Measurements from ENCODE around the gene CDK5.

Gene CDK5

GRCh38 chr7:151068069-151068773 lies 10.5 kb upstream of the CDK5 start:
- Histone ChIP-seq H3K4me2 (ENCODE audit: low read length) (peak overlapping the region; percentile 38), H3K79me1 (ENCODE audit: low read length) (peaks cover 10% of the 10 kb centered on the region), H3K4me3 (ENCODE audit: low read depth, low read length) (no peak overlapping the region), H2BK120ac (ENCODE audit: insufficient read depth, low read length, poor library complexity) (peak overlapping the region; percentile 41), H3K36me3 (ENCODE audit: control insufficient read depth in 1 of 2, insufficient read depth in 2 of 2, low read length in 2 of 2) (peaks cover 82 to 84% of the 10 kb centered on the region in 2 experiments), H2BK12ac (ENCODE audit: low read length) (no peak overlapping the region), H2AK5ac (ENCODE audit: low read length) (no peak overlapping the region), H3K27me3 (ENCODE audit: insufficient read depth, low read length) (no peaks in the 10 kb centered on the region), H3K23ac (ENCODE audit: low read length) (no peak overlapping the region), H2BK5ac (ENCODE audit: low read depth, low read length, poor library complexity) (peak overlapping the region; percentile 16), H3K9ac (ENCODE audit: low read length) (no peak overlapping the region), H3K14ac (ENCODE audit: low read length) (no peak overlapping the region), H4K91ac (ENCODE audit: low read depth, low read length) (no peak overlapping the region), H3K9me3 (ENCODE audit: insufficient read depth, low read depth, low read length) (no peaks in the 10 kb centered on the region), H4K12ac (ENCODE audit: low read depth, low read length) (no peak overlapping the region), H3K79me2 (ENCODE audit: control insufficient read depth, insufficient read depth, low read length, poor library complexity) (no peaks in the 10 kb centered on the region), H2AFZ (ENCODE audit: insufficient read depth, low read length, poor library complexity) (no peak overlapping the region), H3K4ac (ENCODE audit: low read depth, low read length) (no peak overlapping the region), H3K27ac (ENCODE audit: low read depth, low read length) (peak overlapping the region; percentile 78), H3K18ac (ENCODE audit: low read length) (peak overlapping the region; percentile 30), H3K4me1 (ENCODE audit: control insufficient read depth in 1 of 2, insufficient read depth in 2 of 2, low read length in 2 of 2) (peaks cover 11 to 18% of the 10 kb centered on the region in 2 experiments), H4K8ac (ENCODE audit: low read depth, low read length) (no peak overlapping the region)
- no CpG with 5 or more reads among the region's 12 CpGs for WGBS (ENCODE audit: extremely low coverage, insufficient coverage, insufficient read length)
- peak in 1 of 2 donors; percentile 75 for DNase-seq

DNA sequence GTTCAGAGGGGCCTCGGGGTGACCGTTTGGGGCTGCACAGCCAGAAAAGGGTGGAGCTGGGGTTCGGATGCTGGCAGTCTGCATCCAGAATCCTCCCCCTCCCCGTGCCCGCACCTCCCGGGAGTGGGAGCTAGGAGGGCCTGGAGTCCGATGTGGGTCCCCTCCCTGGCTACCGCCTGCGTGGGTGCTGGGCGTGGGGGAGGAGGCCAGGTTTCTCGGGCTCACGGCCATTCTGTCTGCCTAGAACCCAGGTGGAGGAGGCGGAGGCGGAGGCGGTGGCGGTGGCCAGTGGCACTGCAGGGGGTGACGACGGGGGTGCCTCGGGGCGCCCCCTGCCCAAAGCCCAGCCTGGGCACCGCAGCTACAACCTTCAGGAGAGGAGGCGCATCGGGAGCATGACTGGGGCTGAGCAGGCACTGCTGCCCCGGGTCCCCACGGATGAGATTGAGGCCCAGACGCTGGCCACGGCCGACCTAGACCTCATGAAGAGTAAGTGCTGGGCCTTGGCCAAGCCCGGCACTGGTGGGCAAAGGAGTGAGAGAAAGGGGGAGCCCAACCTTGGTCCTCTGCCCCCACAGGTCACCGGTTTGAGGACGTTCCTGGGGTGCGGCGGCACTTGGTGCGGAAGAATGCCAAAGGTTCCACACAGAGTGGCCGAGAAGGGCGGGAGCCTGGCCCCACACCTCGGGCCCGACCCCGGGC lies 8.7 kb upstream of the CDK5 start:
- H3K4me2 ChIP-seq (ENCODE audit: low read length) = no peak overlapping the region
- no peak overlapping the region for H3K9ac ChIP-seq (ENCODE audit: low read length)
- H4K91ac ChIP-seq (ENCODE audit: low read depth, low read length) = no peak overlapping the region
- no peak overlapping the region for H2AFZ ChIP-seq (ENCODE audit: insufficient read depth, low read length, poor library complexity)
- peaks cover 20% of the 10 kb centered on the region for H3K79me1 ChIP-seq (ENCODE audit: low read length)
- H3K23ac ChIP-seq (ENCODE audit: low read length) = no peak overlapping the region
- no CpG with 5 or more reads among the region's 39 CpGs for WGBS (ENCODE audit: extremely low coverage, insufficient coverage, insufficient read length)
- H3K4me1 ChIP-seq (ENCODE audit: control insufficient read depth in 1 of 2, insufficient read depth in 2 of 2, low read length in 2 of 2) = peaks cover 26 to 31% of the 10 kb centered on the region in 2 experiments
- no peak overlapping the region for H2BK12ac ChIP-seq (ENCODE audit: low read length)
- no peaks in the 10 kb centered on the region for H3K27me3 ChIP-seq (ENCODE audit: insufficient read depth, low read length)
- no peak overlapping the region for H3K27ac ChIP-seq (ENCODE audit: low read depth, low read length)
- no peak overlapping the region for H4K12ac ChIP-seq (ENCODE audit: low read depth, low read length)
- H3K36me3 ChIP-seq (ENCODE audit: control insufficient read depth in 1 of 2, insufficient read depth in 2 of 2, low read length in 2 of 2) = peaks cover 71 to 72% of the 10 kb centered on the region in 2 experiments
- H3K9me3 ChIP-seq (ENCODE audit: insufficient read depth, low read depth, low read length) = no peaks in the 10 kb centered on the region
- H3K4ac ChIP-seq (ENCODE audit: low read depth, low read length) = no peak overlapping the region
- peaks cover 6% of the 10 kb centered on the region for H3K79me2 ChIP-seq (ENCODE audit: control insufficient read depth, insufficient read depth, low read length, poor library complexity)
- H4K8ac ChIP-seq (ENCODE audit: low read depth, low read length) = no peak overlapping the region
- peak overlapping the region; percentile 16 for H2BK5ac ChIP-seq (ENCODE audit: low read depth, low read length, poor library complexity)
- no peak for DNase-seq
- no peak overlapping the region for H3K4me3 ChIP-seq (ENCODE audit: low read depth, low read length)
- no peak overlapping the region for H3K14ac ChIP-seq (ENCODE audit: low read length)
- H2BK120ac ChIP-seq (ENCODE audit: insufficient read depth, low read length, poor library complexity) = no peak overlapping the region
- peak overlapping the region; percentile 15 for H2AK5ac ChIP-seq (ENCODE audit: low read length)
- H3K18ac ChIP-seq (ENCODE audit: low read length) = peak overlapping the region; percentile 17

GRCh38 chr7:151065516-151065915 lies 7.8 kb upstream of the CDK5 start:
- Histone ChIP-seq H2BK12ac (ENCODE audit: low read length) (no peak overlapping the region), H2AFZ (ENCODE audit: insufficient read depth, low read length, poor library complexity) (no peak overlapping the region), H2BK5ac (ENCODE audit: low read depth, low read length, poor library complexity) (no peak overlapping the region), H3K4me1 (ENCODE audit: control insufficient read depth in 1 of 2, insufficient read depth in 2 of 2, low read length in 2 of 2) (peaks cover 35 to 40% of the 10 kb centered on the region in 2 experiments), H3K27ac (ENCODE audit: low read depth, low read length) (no peak overlapping the region), H4K91ac (ENCODE audit: low read depth, low read length) (no peak overlapping the region), H3K9ac (ENCODE audit: low read length) (no peak overlapping the region), H3K23ac (ENCODE audit: low read length) (no peak overlapping the region), H4K8ac (ENCODE audit: low read depth, low read length) (no peak overlapping the region), H2BK120ac (ENCODE audit: insufficient read depth, low read length, poor library complexity) (no peak overlapping the region), H3K4ac (ENCODE audit: low read depth, low read length) (no peak overlapping the region), H3K4me2 (ENCODE audit: low read length) (no peak overlapping the region), H3K36me3 (ENCODE audit: control insufficient read depth in 1 of 2, insufficient read depth in 2 of 2, low read length in 2 of 2) (peaks cover 62% of the 10 kb centered on the region in 2 experiments), H3K9me3 (ENCODE audit: insufficient read depth, low read depth, low read length) (no peaks in the 10 kb centered on the region), H3K18ac (ENCODE audit: low read length) (peak overlapping the region; percentile 3), H3K79me1 (ENCODE audit: low read length) (peaks cover 22% of the 10 kb centered on the region), H4K12ac (ENCODE audit: low read depth, low read length) (no peak overlapping the region), H3K27me3 (ENCODE audit: insufficient read depth, low read length) (no peaks in the 10 kb centered on the region), H3K14ac (ENCODE audit: low read length) (no peak overlapping the region), H2AK5ac (ENCODE audit: low read length) (no peak overlapping the region), H3K79me2 (ENCODE audit: control insufficient read depth, insufficient read depth, low read length, poor library complexity) (peaks cover 10% of the 10 kb centered on the region), H3K4me3 (ENCODE audit: low read depth, low read length) (no peak overlapping the region)
- no peak for DNase-seq
- WGBS (ENCODE audit: extremely low coverage, insufficient coverage, insufficient read length) = no CpG with 5 or more reads among the region's 14 CpGs

- H2AK5ac ChIP-seq (ENCODE audit: low read length) = no peak overlapping the region
- H3K14ac ChIP-seq (ENCODE audit: low read length) = no peak overlapping the region
- H4K8ac ChIP-seq (ENCODE audit: low read depth, low read length) = no peak overlapping the region
- H3K9me3 ChIP-seq (ENCODE audit: insufficient read depth, low read depth, low read length) = no peaks in the 10 kb centered on the region
- H3K4me3 ChIP-seq (ENCODE audit: low read depth, low read length) = no peak overlapping the region
- no peaks in the 10 kb centered on the region for H3K27me3 ChIP-seq (ENCODE audit: insufficient read depth, low read length)
- H3K4ac ChIP-seq (ENCODE audit: low read depth, low read length) = peak overlapping the region; percentile 34
- H2AFZ ChIP-seq (ENCODE audit: insufficient read depth, low read length, poor library complexity) = no peak overlapping the region
- peak overlapping the region; percentile 69 for H3K18ac ChIP-seq (ENCODE audit: low read length)
- H2BK120ac ChIP-seq (ENCODE audit: insufficient read depth, low read length, poor library complexity) = no peak overlapping the region
- H3K79me2 ChIP-seq (ENCODE audit: control insufficient read depth, insufficient read depth, low read length, poor library complexity) = peaks cover 15% of the 10 kb centered on the region
- no peak overlapping the region for H4K12ac ChIP-seq (ENCODE audit: low read depth, low read length)
- H3K4me2 ChIP-seq (ENCODE audit: low read length) = no peak overlapping the region
- peaks cover 36 to 42% of the 10 kb centered on the region in 2 experiments for H3K4me1 ChIP-seq (ENCODE audit: control insufficient read depth in 1 of 2, insufficient read depth in 2 of 2, low read length in 2 of 2)
- H3K23ac ChIP-seq (ENCODE audit: low read length) = no peak overlapping the region
- peaks cover 57% of the 10 kb centered on the region in 2 experiments for H3K36me3 ChIP-seq (ENCODE audit: control insufficient read depth in 1 of 2, insufficient read depth in 2 of 2, low read length in 2 of 2)
- no peak overlapping the region for H3K27ac ChIP-seq (ENCODE audit: low read depth, low read length)
- DNase-seq = no peak
- H2BK12ac ChIP-seq (ENCODE audit: low read length) = no peak overlapping the region
- H2BK5ac ChIP-seq (ENCODE audit: low read depth, low read length, poor library complexity) = no peak overlapping the region
- peaks cover 28% of the 10 kb centered on the region for H3K79me1 ChIP-seq (ENCODE audit: low read length)
- H3K9ac ChIP-seq (ENCODE audit: low read length) = no peak overlapping the region
- H4K91ac ChIP-seq (ENCODE audit: low read depth, low read length) = no peak overlapping the region
- WGBS (ENCODE audit: extremely low coverage, insufficient coverage, insufficient read length) = no CpG with 5 or more reads among the region's 6 CpGs
Measured at GRCh38 chr7:151064993-151065392, 7.3 kb upstream of the CDK5 start.
